CD14-positive monocyte (primary cell): Measurements from ENCODE around the gene NEURL4. TPM values are rescaled to one million over a fixed set of nuclear protein-coding genes. Genes with fewer than 3 reads are reported as not detected.
"Not testable (repeated sequence)": the region's sequence is repeated elsewhere in the genome, so short reads cannot be mapped to it uniquely, and the experiment has no call there.

Experiments
- DNase-seq, 3 donors: peaks; one replicate each; pipeline ENCODE4 v3.0.0-alpha.2; 2011 to 2022
- H2AFZ ChIP-seq: 2 replicates; pipeline ENCODE4 v1.6.0; 2012; ENCODE audit warnings: mild to moderate bottlenecking, low read depth, low read length, inconsistent platforms; ENCODE audit not compliant: insufficient read depth, poor library complexity, severe bottlenecking
- H3K27ac ChIP-seq, 2 donors: 1 replicate in 1 of 2; 2 replicates in 1 of 2; pipeline ENCODE4 v1.5.1; 2012 to 2013; ENCODE audit warnings: low read length in 2 of 2, control low read depth in 1 of 2, inconsistent platforms in 1 of 2, low read depth in 1 of 2, mild to moderate bottlenecking in 1 of 2
- H3K27me3 ChIP-seq, 2 donors: one replicate each; pipeline versions ENCODE4 v1.6.0 to v1.6.1; 2011 to 2013; ENCODE audit warnings: low read length in 2 of 2; ENCODE audit not compliant: control insufficient read depth in 2 of 2, insufficient read depth in 2 of 2
- H3K36me3 ChIP-seq, 2 donors: replicated peaks in 1 of 2; 1 replicate in 1 of 2; 2 replicates in 1 of 2; pipeline versions ENCODE4 v1.5.1 to v1.6.1; 2012 to 2013; ENCODE audit warnings: low read length in 2 of 2, control low read depth in 1 of 2, inconsistent platforms in 1 of 2, mild to moderate bottlenecking in 1 of 2; ENCODE audit not compliant: insufficient read depth in 2 of 2, control insufficient read depth in 1 of 2
- H3K4me1 ChIP-seq, 2 donors: 1 replicate in 1 of 2; 2 replicates in 1 of 2; pipeline versions ENCODE4 v1.5.1 to v1.6.1; 2012 to 2013; ENCODE audit warnings: low read length in 2 of 2, control low read depth in 1 of 2, inconsistent platforms in 1 of 2, mild to moderate bottlenecking in 1 of 2, moderate library complexity in 1 of 2; ENCODE audit not compliant: insufficient read depth in 2 of 2, control insufficient read depth in 1 of 2
- H3K4me2 ChIP-seq: replicated peaks from 2 replicates; pipeline ENCODE3; 2012; ENCODE audit warnings: low read length, moderate library complexity, mild to moderate bottlenecking; ENCODE audit not compliant: poor library complexity, severe bottlenecking; ENCODE audit errors: extremely low read depth
- H3K4me3 ChIP-seq, 3 experiments: fragments of 200-600 bp in 1 of 3; sonication (generic) in 1 of 3; replicated peaks in 1 of 3; 1 replicate in 2 of 3; 2 replicates in 1 of 3; pipeline ENCODE4 v1.5.1; 2011 to 2013; ENCODE audit warnings: low read length in 3 of 3, mild to moderate bottlenecking in 3 of 3, control low read depth in 2 of 3, low read depth in 2 of 3, inconsistent platforms in 1 of 3, moderate library complexity in 1 of 3
- H3K79me2 ChIP-seq: 2 replicates; pipeline ENCODE4 v1.6.0; 2012; ENCODE audit warnings: mild to moderate bottlenecking, control low read depth, inconsistent platforms, low read length, moderate library complexity; ENCODE audit not compliant: insufficient read depth
- H3K9ac ChIP-seq: 2 replicates; pipeline ENCODE4 v1.6.0; 2017; ENCODE audit warnings: low read length, mild to moderate bottlenecking; ENCODE audit not compliant: insufficient read depth, poor library complexity, severe bottlenecking
- H3K9me3 ChIP-seq, 2 donors: replicated peaks in 1 of 2; 1 replicate in 1 of 2; 2 replicates in 1 of 2; pipeline versions ENCODE4 v1.5.1 to v1.6.1; 2012 to 2013; ENCODE audit warnings: low read length in 2 of 2, control low read depth in 1 of 2; ENCODE audit not compliant: control insufficient read depth in 1 of 2, insufficient read depth in 1 of 2
- H4K20me1 ChIP-seq: 2 replicates; pipeline ENCODE4 v1.6.0; 2012; ENCODE audit warnings: mild to moderate bottlenecking, low read length, control low read depth, moderate library complexity; ENCODE audit not compliant: insufficient read depth
- H3K27ac Mint-ChIP-seq, 7 donors: one replicate each; pipeline ENCODE4 v1.8.0; 2020; ENCODE audit warnings: mild to moderate bottlenecking in 7 of 7, mixed read lengths in 7 of 7, moderate library complexity in 6 of 7, inconsistent platforms in 2 of 7
- H3K27me3 Mint-ChIP-seq, 3 donors: one replicate each; pipeline ENCODE4 v1.8.0; 2021 to 2022; ENCODE audit warnings: low read depth in 3 of 3, mild to moderate bottlenecking in 3 of 3, mixed read lengths in 3 of 3, moderate library complexity in 3 of 3, inconsistent platforms in 1 of 3
- H3K36me3 Mint-ChIP-seq, 2 donors: one replicate each; pipeline ENCODE4 v1.8.0; 2020; ENCODE audit warnings: mixed read lengths in 2 of 2, inconsistent platforms in 1 of 2, mild to moderate bottlenecking in 1 of 2
- H3K4me1 Mint-ChIP-seq: one replicate; pipeline ENCODE4 v1.8.0; 2020; ENCODE audit warnings: mild to moderate bottlenecking, mixed read lengths
- H3K4me3 Mint-ChIP-seq, 2 donors: one replicate each; pipeline ENCODE4 v1.8.0; 2020; ENCODE audit warnings: mild to moderate bottlenecking in 2 of 2, mixed read lengths in 2 of 2, moderate library complexity in 1 of 2
- H3K9me3 Mint-ChIP-seq, 7 donors: one replicate each; pipeline ENCODE4 v1.8.0; 2020 to 2022; ENCODE audit warnings: mixed read lengths in 7 of 7, mild to moderate bottlenecking in 6 of 7, moderate library complexity in 6 of 7, inconsistent platforms in 2 of 7
- WGBS: methylation state at CpG from one replicate; pipeline ENCODE4 v1.1.5; 2013; ENCODE audit warnings: missing lambda C conversion rate; ENCODE audit not compliant: insufficient coverage; 5-methylcytosine and 5-hydroxymethylcytosine counted together
- intact Hi-C, 2 donors: fragments of 100-400 bp; cut with micrococcal nuclease; formaldehyde crosslinking; loops; one replicate each; pipeline versions ENCODE4 v1.15.0 to v1.15.1; 2023
- polyA plus RNA-seq, 3 donors: library from polyadenylated mRNA; depleted of rRNA in 1 of 3; unstranded in 2 of 3; stranded (reverse) in 1 of 3; fragments of 300-500 nt in 2 of 3; fragments of >200 nt in 1 of 3; fragmentation: Illumina TruSeq in 2 of 3; gene quantifications; 1 replicate in 2 of 3; 2 replicates in 1 of 3; pipeline ENCODE4 v1.2.3, GENCODE V29; 2012 to 2021
- TF ChIP-seq, protein P1 (sequence below): fragments of 200-600 bp; IDR thresholded peaks from one replicate; pipeline ENCODE4 v1.8.0; 2022; ENCODE audit warnings: antibody characterized with exemption, mild to moderate bottlenecking

NEURL4 gene
- polyA plus RNA-seq, 3 donors, result 0.35 to 42.6 (median 0.44) TPM

- peaks cover 53% of the 10 kb centered on the region for H3K4me1 Mint-ChIP-seq
- Histone ChIP-seq H4K20me1 (no peaks in the 10 kb centered on the region), H3K9ac (peak within 1 kb of the TSS; percentile 63), H3K4me1 (peaks cover 35 to 46% of the 10 kb centered on the region in 2 donors), H3K27ac (peak within 1 kb of the TSS; percentile 49 to 71), H2AFZ (peak within 1 kb of the TSS; percentile 89), H3K4me2 (peak within 1 kb of the TSS; percentile 88), H3K36me3 (peaks cover under 1 to 14% of the 10 kb centered on the region in 2 donors), H3K9me3 (no peaks in the 10 kb centered on the region), H3K27me3 (no peaks in the 10 kb centered on the region), H3K4me3 (peak within 1 kb of the TSS; percentile 29 to 79 (median 59)), H3K79me2 (peaks cover 27% of the 10 kb centered on the region)
- intact Hi-C loops, result no loop called here
- peak within 1 kb of the TSS; percentile 78 to 90 for H3K4me3 Mint-ChIP-seq
- H3K36me3 Mint-ChIP-seq, result peaks cover 13 to 27% of the 10 kb centered on the region in 2 donors
- H3K27ac Mint-ChIP-seq, result peak within 1 kb of the TSS; percentile 0 to 91 (median 88)
- no peaks in the 10 kb centered on the region for H3K9me3 Mint-ChIP-seq
- WGBS, result 6% methylated on average over 3 of the region's 17 CpGs
- peaks cover 0 to 9% (median 0%) of the 10 kb centered on the region in 3 donors for H3K27me3 Mint-ChIP-seq
- peak in 1 of 3 donors; percentile 34 for DNase-seq
- TF ChIP-seq, protein P1, sequence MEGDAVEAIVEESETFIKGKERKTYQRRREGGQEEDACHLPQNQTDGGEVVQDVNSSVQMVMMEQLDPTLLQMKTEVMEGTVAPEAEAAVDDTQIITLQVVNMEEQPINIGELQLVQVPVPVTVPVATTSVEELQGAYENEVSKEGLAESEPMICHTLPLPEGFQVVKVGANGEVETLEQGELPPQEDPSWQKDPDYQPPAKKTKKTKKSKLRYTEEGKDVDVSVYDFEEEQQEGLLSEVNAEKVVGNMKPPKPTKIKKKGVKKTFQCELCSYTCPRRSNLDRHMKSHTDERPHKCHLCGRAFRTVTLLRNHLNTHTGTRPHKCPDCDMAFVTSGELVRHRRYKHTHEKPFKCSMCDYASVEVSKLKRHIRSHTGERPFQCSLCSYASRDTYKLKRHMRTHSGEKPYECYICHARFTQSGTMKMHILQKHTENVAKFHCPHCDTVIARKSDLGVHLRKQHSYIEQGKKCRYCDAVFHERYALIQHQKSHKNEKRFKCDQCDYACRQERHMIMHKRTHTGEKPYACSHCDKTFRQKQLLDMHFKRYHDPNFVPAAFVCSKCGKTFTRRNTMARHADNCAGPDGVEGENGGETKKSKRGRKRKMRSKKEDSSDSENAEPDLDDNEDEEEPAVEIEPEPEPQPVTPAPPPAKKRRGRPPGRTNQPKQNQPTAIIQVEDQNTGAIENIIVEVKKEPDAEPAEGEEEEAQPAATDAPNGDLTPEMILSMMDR, result no peak
Observed at GRCh38 chr17:7336240-7337175, 7.4 kb upstream of the NEURL4 start, which contains the start of gene ACAP1. Gene ACAP1, plus strand, starts transcription at chr17:7336529. Its CDS starts 206 bp downstream, at chr17:7336735.

DNA sequence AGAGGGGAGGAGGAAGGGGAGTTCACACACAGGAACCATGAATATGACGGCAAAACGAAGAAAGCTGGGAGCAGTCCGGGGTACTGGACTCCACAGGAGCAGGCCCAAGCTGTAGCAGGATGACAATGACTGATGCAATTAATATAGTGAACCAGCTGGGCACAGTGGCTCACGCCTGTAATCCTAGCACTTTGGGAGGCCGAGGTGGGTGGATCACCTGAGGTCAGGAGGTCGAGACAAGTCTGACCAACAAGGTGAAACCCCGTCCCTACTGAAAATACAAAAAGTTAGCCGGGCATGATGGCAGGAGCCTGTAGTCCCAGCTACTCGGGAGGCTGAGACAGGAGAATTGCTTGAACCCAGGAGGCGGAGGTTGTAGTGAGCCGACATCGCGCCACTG is 6.6 kb upstream of the NEURL4 start:
- peak overlapping the region in 1 of 2 donors; percentile 71 for H3K27ac ChIP-seq
- peak overlapping the region in 6 of 7 donors; percentile 0 to 91 (median 77) for H3K27ac Mint-ChIP-seq
- peak overlapping the region in 1 of 3 experiments; percentile 79 for H3K4me3 ChIP-seq
- H3K4me3 Mint-ChIP-seq, result peak overlapping the region; percentile 78 to 90
- DNase-seq, H3K9me3 Mint-ChIP-seq, H3K27me3 Mint-ChIP-seq, H4K20me1 ChIP-seq, H3K27me3 ChIP-seq, H3K9me3 ChIP-seq, intact Hi-C loops, H3K9ac ChIP-seq: not testable (repeated sequence)
- peaks cover 27% of the 10 kb centered on the region for H3K79me2 ChIP-seq
- peaks cover 0 to 10% of the 10 kb centered on the region in 2 donors for H3K36me3 ChIP-seq
- peaks cover 10 to 22% of the 10 kb centered on the region in 2 donors for H3K36me3 Mint-ChIP-seq
- peaks cover 37 to 49% of the 10 kb centered on the region in 2 donors for H3K4me1 ChIP-seq
- peak overlapping the region; percentile 89 for H2AFZ ChIP-seq
- H3K4me1 Mint-ChIP-seq, result peaks cover 54% of the 10 kb centered on the region
- H3K4me2 ChIP-seq, result peak overlapping the region; percentile 88
- WGBS, result 72% methylated on average over 9 of the region's 13 CpGs
